OCI-LY3 (cell line): ENCODE measurements around the gene ANKEF1.

Experiments
- EZH2phosphoT487 ChIP-seq: fragments of 200-600 bp; shearing (Covaris generic); IDR thresholded peaks from 2 replicates; pipeline ENCODE4 v1.6.1; 2018; ENCODE audit warnings: antibody characterized with exemption, mixed run types, low read depth
- TF ChIP-seq, protein P1 (sequence below): fragments of 200-600, 300-600 bp; sonication (generic); IDR thresholded peaks from 2 replicates; pipeline ENCODE4 v1.5.1; 2014; ENCODE audit warnings: antibody characterized with exemption, low read length, low read depth

DNA sequence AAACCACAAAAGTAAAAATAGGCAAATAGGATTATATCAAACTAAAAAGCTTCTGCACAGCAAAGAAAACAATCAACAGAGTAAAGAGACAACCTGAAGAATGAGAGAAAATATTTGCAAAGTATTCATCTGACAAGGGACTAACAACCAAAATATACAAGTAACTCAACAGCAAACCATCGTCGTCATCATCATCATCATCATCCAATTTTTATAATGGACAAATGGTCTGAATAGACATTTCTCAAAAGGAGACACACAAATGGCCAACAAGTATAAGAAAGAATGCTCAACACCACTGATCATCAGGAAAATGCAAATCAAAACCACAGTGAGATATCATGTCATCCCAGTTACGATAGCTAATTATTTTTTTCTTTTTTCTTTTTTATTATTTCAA, 62.0 kb downstream of the ANKEF1 start:
- TF ChIP-seq, protein P1, sequence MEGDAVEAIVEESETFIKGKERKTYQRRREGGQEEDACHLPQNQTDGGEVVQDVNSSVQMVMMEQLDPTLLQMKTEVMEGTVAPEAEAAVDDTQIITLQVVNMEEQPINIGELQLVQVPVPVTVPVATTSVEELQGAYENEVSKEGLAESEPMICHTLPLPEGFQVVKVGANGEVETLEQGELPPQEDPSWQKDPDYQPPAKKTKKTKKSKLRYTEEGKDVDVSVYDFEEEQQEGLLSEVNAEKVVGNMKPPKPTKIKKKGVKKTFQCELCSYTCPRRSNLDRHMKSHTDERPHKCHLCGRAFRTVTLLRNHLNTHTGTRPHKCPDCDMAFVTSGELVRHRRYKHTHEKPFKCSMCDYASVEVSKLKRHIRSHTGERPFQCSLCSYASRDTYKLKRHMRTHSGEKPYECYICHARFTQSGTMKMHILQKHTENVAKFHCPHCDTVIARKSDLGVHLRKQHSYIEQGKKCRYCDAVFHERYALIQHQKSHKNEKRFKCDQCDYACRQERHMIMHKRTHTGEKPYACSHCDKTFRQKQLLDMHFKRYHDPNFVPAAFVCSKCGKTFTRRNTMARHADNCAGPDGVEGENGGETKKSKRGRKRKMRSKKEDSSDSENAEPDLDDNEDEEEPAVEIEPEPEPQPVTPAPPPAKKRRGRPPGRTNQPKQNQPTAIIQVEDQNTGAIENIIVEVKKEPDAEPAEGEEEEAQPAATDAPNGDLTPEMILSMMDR: no peak
- no peak for TF ChIP-seq EZH2phosphoT487
